K562 (cell line): Measurements from ENCODE around the gene MAPK8IP1. TPM values are rescaled to one million over a fixed set of nuclear protein-coding genes. Genes with fewer than 3 reads are reported as not detected.

ENCODE experiments used
- ATAC-seq: fragments of 200-7000 bp; cut with Tn5 transposase; 3 replicates; pipeline ENCODE4 v1.9.1; 2020; ENCODE audit warnings: moderate library complexity
- BruUV-seq: library from RNA; stranded (reverse); fragments of 400-500 nt; replicated peaks from 2 replicates; lab custom pipeline; 2021; lab: Mats Ljungman, UMichigan
- CTCF ChIA-PET: fragments of 300-600 bp; formaldehyde crosslinking; extraction: SDS; loops from one replicate; lab custom pipeline; 2021; ENCODE audit warnings: low intra/inter-chr PET ratio; lab: Yijun Ruan, JAX
- POLR2A ChIA-PET: fragments of 300-600, 350-650 bp; sonication (Branson Sonifier 250); formaldehyde crosslinking; extraction: SDS; loops from one replicate; lab custom pipeline; 2021; ENCODE audit warnings: antibody characterized with exemption, inconsistent platforms; lab: Yijun Ruan, JAX
- DNase-seq, 4 experiments: peaks; one replicate each; pipeline versions ENCODE4 v3.0.0 to v3.0.0-alpha.2; 2011 to 2018; ENCODE audit warnings: low spot score in 3 of 4, mixed read lengths in 3 of 4; ENCODE audit errors: extremely low read depth in 1 of 4
- FAIRE-seq: peaks from 2 replicates; lab custom pipeline; 2011; peaks lifted over from hg19 to GRCh38; lab: Jason Lieb, UNC
- H2AFZ ChIP-seq: 2 replicates; pipeline ENCODE4 v1.6.0; 2011; ENCODE audit warnings: low read depth, low read length, control low read depth, inconsistent platforms
- H3K27ac ChIP-seq: fragments of 200-600 bp; 3 replicates; pipeline ENCODE4 v1.8.0; 2011; ENCODE audit warnings: low read depth, mild to moderate bottlenecking, control low read depth, inconsistent platforms, low read length, moderate library complexity, mixed read lengths; ENCODE audit errors: extremely low read depth
- H3K27me3 ChIP-seq, 2 experiments: fragments of 300-600 bp in 1 of 2; 2 replicates in 1 of 2; 3 replicates in 1 of 2; pipeline versions ENCODE4 v1.6.0 to v1.8.0; 2011; ENCODE audit warnings: inconsistent platforms in 2 of 2, low read length in 2 of 2, mild to moderate bottlenecking in 1 of 2, mixed read lengths in 1 of 2, moderate library complexity in 1 of 2; ENCODE audit not compliant: control insufficient read depth in 2 of 2, insufficient read depth in 2 of 2
- H3K36me3 ChIP-seq: fragments of 300-600 bp; 3 replicates; pipeline ENCODE4 v1.8.0; 2011; ENCODE audit warnings: mild to moderate bottlenecking, low read length, inconsistent platforms; ENCODE audit not compliant: control insufficient read depth, insufficient read depth
- H3K4me1 ChIP-seq, 2 experiments: fragments of 200-600 bp in 1 of 2; replicated peaks in 1 of 2; 2 replicates in 1 of 2; 3 replicates in 1 of 2; pipeline versions ENCODE4 v1.5.1 to v1.8.0; 2011; ENCODE audit warnings: inconsistent platforms in 2 of 2, low read length in 2 of 2, mild to moderate bottlenecking in 1 of 2, mixed read lengths in 1 of 2, moderate library complexity in 1 of 2; ENCODE audit not compliant: control insufficient read depth in 2 of 2, insufficient read depth in 2 of 2
- H3K4me2 ChIP-seq: 2 replicates; pipeline ENCODE4 v1.6.1; 2011; ENCODE audit warnings: low read length, control low read depth, inconsistent platforms, mixed read lengths; ENCODE audit not compliant: insufficient read depth
- H3K4me3 ChIP-seq: fragments of 200-600 bp; sonication (generic), shearing (Covaris generic); 2 replicates; pipeline ENCODE4 v1.5.1; 2016; ENCODE audit warnings: control low read depth, inconsistent platforms
- H3K79me2 ChIP-seq: fragments of 200-600 bp; 3 replicates; pipeline ENCODE4 v1.8.0; 2011; ENCODE audit warnings: low read length, inconsistent platforms; ENCODE audit not compliant: control insufficient read depth, insufficient read depth
- H3K9ac ChIP-seq, 2 experiments: 2 replicates each; pipeline versions ENCODE4 v1.6.0 to v1.6.1; 2011; ENCODE audit warnings: low read depth in 2 of 2, low read length in 2 of 2, control low read depth in 1 of 2, inconsistent platforms in 1 of 2, mild to moderate bottlenecking in 1 of 2, mixed read lengths in 1 of 2; ENCODE audit not compliant: insufficient read depth in 1 of 2
- H3K9me1 ChIP-seq: one replicate; pipeline ENCODE4 v1.6.0; 2011; ENCODE audit warnings: inconsistent platforms, mild to moderate bottlenecking, low read length, moderate library complexity; ENCODE audit not compliant: control insufficient read depth, insufficient read depth
- H3K9me3 ChIP-seq: replicated peaks from 2 replicates; pipeline ENCODE4 v1.5.1; 2011; ENCODE audit warnings: low read depth, low read length, inconsistent platforms; ENCODE audit not compliant: control insufficient read depth, insufficient read depth
- H4K20me1 ChIP-seq: replicated peaks from 2 replicates; pipeline ENCODE4 v1.6.1; 2011; ENCODE audit warnings: low read length, inconsistent platforms, mixed read lengths; ENCODE audit not compliant: control insufficient read depth, insufficient read depth
- ELF2 ChIP-seq: fragments of 250-450 bp; sonication (Bioruptor Pico); IDR thresholded peaks from 2 replicates; pipeline ENCODE4 v1.5.0; 2021; ENCODE audit warnings: mild to moderate bottlenecking
- NCOA2 ChIP-seq, 2 experiments: fragments of 450-650 bp; IDR thresholded peaks; 2 replicates each; pipeline ENCODE4 v1.6.1; 2018; ENCODE audit warnings: mild to moderate bottlenecking in 2 of 2, moderate library complexity in 1 of 2; ENCODE audit not compliant: partially characterized antibody in 2 of 2
- POLR2G ChIP-seq: fragments of 200-400 bp; formaldehyde crosslinking; IDR thresholded peaks from 2 replicates; pipeline ENCODE4 v1.6.1; 2017; ENCODE audit warnings: low read depth, mild to moderate bottlenecking, antibody characterized with exemption, low read length, moderate library complexity
- WGBS: fragments of 100-300 bp; shearing (Covaris generic); methylation state at CpG from one replicate; pipeline ENCODE4 v1.1.6; 2016; ENCODE audit warnings: low coverage, mixed read lengths; ENCODE audit not compliant: insufficient coverage; ENCODE audit errors: missing lambda C conversion rate; 5-methylcytosine and 5-hydroxymethylcytosine counted together
- in situ Hi-C: fragments of 300-500 bp; cut with MboI; formaldehyde crosslinking; loops from 4 replicates; pipeline ENCODE4 v1.15.0; 2018; ENCODE audit warnings: inconsistent platforms, mixed read lengths
- intact Hi-C: fragments of 100-400 bp; cut with micrococcal nuclease; formaldehyde crosslinking; loops from 2 replicates; pipeline ENCODE4 v1.14.2; 2022
- polyA plus RNA-seq, 8 experiments: library from polyadenylated mRNA; depleted of rRNA in 4 of 8; stranded (reverse) in 5 of 8; unstranded in 3 of 8; fragments of >200 nt; fragmentation: Nextera tagmentation in 2 of 8; fragmentation: Illumina TruSeq in 1 of 8; extraction: Ambion mirVana in 2 of 8; extraction: Trizol in 1 of 8; gene quantifications; 2 replicates each; pipeline versions ENCODE4 v1.2.1 to v1.2.3, GENCODE V29; 2011 to 2014; ENCODE audit warnings: inconsistent platforms in 1 of 8, missing spikeins in 1 of 8
- total RNA-seq, 7 experiments: library from RNA; depleted of rRNA in 6 of 7; stranded (reverse); fragments of >200 nt in 6 of 7; fragmentation: Illumina TruSeq in 2 of 7; extraction: Trizol in 2 of 7; gene quantifications; 2 replicates each; pipeline versions ENCODE4 v1.2.1 to v1.2.3, GENCODE V29; 2011 to 2021; ENCODE audit warnings: low replicate concordance in 1 of 7
- TF ChIP-seq, protein P1 (sequence below): fragments of 250-450 bp; sonication (Bioruptor Pico); IDR thresholded peaks from 2 replicates; pipeline ENCODE4 v1.9.0; 2021; ENCODE audit warnings: mild to moderate bottlenecking, inconsistent platforms
- TF ChIP-seq, protein P2 (sequence below): sonication (generic); formaldehyde crosslinking; IDR thresholded peaks from 2 replicates; pipeline ENCODE4 v1.8.1; 2023; ENCODE audit warnings: mild to moderate bottlenecking, missing genetic modification reagents

The MAPK8IP1 gene
- total and polyA plus RNA-seq, 9 of the 15 experiments (the other 6 are each of a cell fraction or from before 2014, with no cell fraction given): 0.13 to 6.9 (median 2.5) TPM

DNA sequence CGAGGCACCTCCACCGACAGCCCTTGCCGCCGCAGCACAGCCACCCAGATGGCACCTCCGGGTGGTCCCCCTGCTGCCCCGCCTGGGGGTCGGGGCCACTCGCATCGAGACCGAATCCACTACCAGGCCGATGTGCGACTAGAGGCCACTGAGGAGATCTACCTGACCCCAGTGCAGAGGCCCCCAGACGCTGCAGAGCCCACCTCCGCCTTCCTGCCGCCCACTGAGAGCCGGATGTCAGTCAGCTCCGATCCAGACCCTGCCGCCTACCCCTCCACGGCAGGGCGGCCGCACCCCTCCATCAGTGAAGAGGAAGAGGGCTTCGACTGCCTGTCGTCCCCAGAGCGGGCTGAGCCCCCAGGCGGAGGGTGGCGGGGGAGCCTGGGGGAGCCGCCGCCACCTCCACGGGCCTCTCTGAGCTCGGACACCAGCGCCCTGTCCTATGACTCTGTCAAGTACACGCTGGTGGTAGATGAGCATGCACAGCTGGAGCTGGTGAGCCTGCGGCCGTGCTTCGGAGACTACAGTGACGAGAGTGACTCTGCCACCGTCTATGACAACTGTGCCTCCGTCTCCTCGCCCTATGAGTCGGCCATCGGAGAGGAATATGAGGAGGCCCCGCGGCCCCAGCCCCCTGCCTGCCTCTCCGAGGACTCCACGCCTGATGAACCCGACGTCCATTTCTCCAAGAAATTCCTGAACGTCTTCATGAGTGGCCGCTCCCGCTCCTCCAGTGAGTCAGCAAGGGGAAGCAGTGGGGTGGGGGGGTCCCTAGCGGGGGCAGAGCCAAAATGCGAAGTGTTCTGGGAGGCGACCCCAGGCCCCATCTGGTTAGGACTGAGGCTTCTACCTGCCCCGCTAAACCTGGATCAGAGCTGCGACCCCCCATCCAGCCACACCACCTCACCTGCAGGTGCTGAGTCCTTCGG is 17.3 kb downstream of the MAPK8IP1 start:
- no peak for FAIRE-seq
- POLR2A ChIA-PET: interaction anchor here (1.1 kb wide), 1 partner anchor 10 kb away, joined by 6 read pairs; no protein-coding TSS in a partner anchor

More for the DNA sequence above, 17.3 kb downstream of the MAPK8IP1 start:
- CTCF ChIA-PET: no interaction called here
- Histone ChIP-seq H3K9ac (0 out of 4 replicates have a peak overlapping the region, but pooled peaks of 1 of the 2 experiments have one; percentile 53), H3K4me1 (peaks cover 14 to 85% of the 10 kb centered on the region in 2 experiments), H3K27me3 (no peaks in the 10 kb centered on the region; a peak in 1 of 5 replicates), H2AFZ (no peak overlapping the region), H3K9me1 (peaks cover 3% of the 10 kb centered on the region), H3K79me2 (no peaks in the 10 kb centered on the region), H3K9me3 (no peaks in the 10 kb centered on the region), H3K36me3 (no peaks in the 10 kb centered on the region), H3K4me3 (no peak overlapping the region), H3K27ac (no peak overlapping the region), H4K20me1 (0 out of 2 replicates have a peak, but pooled peaks cover 7% of the 10 kb centered on the region), H3K4me2 (no peak overlapping the region)
- ATAC-seq (no peak), DNase-seq (no peak)
- TF ChIP-seq NCOA2 (IDR thresholded peaks at IDR 0.05; ENCODE audit: partially characterized antibody in 2 of 2) (no peak), POLR2G (peak; percentile 32), ELF2 (CRISPR knock-in tag) (no peak)
- TF ChIP-seq, protein P1, sequence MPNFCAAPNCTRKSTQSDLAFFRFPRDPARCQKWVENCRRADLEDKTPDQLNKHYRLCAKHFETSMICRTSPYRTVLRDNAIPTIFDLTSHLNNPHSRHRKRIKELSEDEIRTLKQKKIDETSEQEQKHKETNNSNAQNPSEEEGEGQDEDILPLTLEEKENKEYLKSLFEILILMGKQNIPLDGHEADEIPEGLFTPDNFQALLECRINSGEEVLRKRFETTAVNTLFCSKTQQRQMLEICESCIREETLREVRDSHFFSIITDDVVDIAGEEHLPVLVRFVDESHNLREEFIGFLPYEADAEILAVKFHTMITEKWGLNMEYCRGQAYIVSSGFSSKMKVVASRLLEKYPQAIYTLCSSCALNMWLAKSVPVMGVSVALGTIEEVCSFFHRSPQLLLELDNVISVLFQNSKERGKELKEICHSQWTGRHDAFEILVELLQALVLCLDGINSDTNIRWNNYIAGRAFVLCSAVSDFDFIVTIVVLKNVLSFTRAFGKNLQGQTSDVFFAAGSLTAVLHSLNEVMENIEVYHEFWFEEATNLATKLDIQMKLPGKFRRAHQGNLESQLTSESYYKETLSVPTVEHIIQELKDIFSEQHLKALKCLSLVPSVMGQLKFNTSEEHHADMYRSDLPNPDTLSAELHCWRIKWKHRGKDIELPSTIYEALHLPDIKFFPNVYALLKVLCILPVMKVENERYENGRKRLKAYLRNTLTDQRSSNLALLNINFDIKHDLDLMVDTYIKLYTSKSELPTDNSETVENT: no peak
- TF ChIP-seq, protein P2, sequence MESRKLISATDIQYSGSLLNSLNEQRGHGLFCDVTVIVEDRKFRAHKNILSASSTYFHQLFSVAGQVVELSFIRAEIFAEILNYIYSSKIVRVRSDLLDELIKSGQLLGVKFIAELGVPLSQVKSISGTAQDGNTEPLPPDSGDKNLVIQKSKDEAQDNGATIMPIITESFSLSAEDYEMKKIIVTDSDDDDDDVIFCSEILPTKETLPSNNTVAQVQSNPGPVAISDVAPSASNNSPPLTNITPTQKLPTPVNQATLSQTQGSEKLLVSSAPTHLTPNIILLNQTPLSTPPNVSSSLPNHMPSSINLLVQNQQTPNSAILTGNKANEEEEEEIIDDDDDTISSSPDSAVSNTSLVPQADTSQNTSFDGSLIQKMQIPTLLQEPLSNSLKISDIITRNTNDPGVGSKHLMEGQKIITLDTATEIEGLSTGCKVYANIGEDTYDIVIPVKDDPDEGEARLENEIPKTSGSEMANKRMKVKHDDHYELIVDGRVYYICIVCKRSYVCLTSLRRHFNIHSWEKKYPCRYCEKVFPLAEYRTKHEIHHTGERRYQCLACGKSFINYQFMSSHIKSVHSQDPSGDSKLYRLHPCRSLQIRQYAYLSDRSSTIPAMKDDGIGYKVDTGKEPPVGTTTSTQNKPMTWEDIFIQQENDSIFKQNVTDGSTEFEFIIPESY (CRISPR knock-in tag): 0 out of 2 replicates have a peak, but pooled peaks have one; percentile 23
- in situ Hi-C loops (no loop called here), intact Hi-C loops (no loop called here)
- WGBS: 88% methylated on average over 42 of the region's 56 CpGs
- BruUV-seq: no TSS peak
